ENCODE results near the gene GLB1L. TPM values are rescaled to one million over a fixed set of nuclear protein-coding genes. Genes with fewer than 3 reads are reported as not detected.

GLB1L gene
- total and polyA plus RNA-seq, 2 of the 8 experiments (the other 6 are each of a cell fraction or from before 2014, with no cell fraction given), result 3.7 to 4.0 TPM

GRCh38 chr2:219252900-219253752 lies 7.9 kb upstream of the GLB1L start, which contains the start of gene TUBA4B:
Gene TUBA4B (plus strand): TSS chr2:219253243. CDS start chr2:219253408, 165 bp downstream.
- peak within 1 kb of the TSS; percentile 44; the same call in 1 of the 2 replicates for H2BK5ac ChIP-seq (ENCODE audit: low read depth, low read length)
- no peak within 1 kb of the TSS for H3K14ac ChIP-seq (ENCODE audit: insufficient read length)
- peaks cover 17% of the 10 kb centered on the region for H3K23me2 ChIP-seq (ENCODE audit: low read depth, low read length)
- H3K18ac ChIP-seq (ENCODE audit: extremely low read depth, low read length), result peak within 1 kb of the TSS; percentile 95
- no peak within 1 kb of the TSS for H4K91ac ChIP-seq (replicated peaks; ENCODE audit: insufficient read length, low read length)
- H4K20me1 ChIP-seq (replicated peaks in 1 of 2; ENCODE audit: control insufficient read depth in 1 of 2, insufficient read depth in 2 of 2, low read length in 2 of 2), result peaks cover 0 to 2% of the 10 kb centered on the region in 2 experiments
- H3K23ac ChIP-seq (ENCODE audit: insufficient read length), result no peak within 1 kb of the TSS
- no peak within 1 kb of the TSS for H2BK120ac ChIP-seq (replicated peaks; ENCODE audit: low read depth, low read length)
- H2AK5ac ChIP-seq (ENCODE audit: low read depth, low read length), result no peak within 1 kb of the TSS; the same call in 1 of the 2 replicates
- H3K4me2 ChIP-seq (ENCODE audit: insufficient read depth in 1 of 2, low read depth in 2 of 2, low read length in 2 of 2), result peak within 1 kb of the TSS; percentile 85 to 92
- H3K27me3 ChIP-seq (replicated peaks in 1 of 4; ENCODE audit: control insufficient read depth in 3 of 4, extremely low read depth in 1 of 4, insufficient read depth in 3 of 4, low read length in 3 of 4), result peaks cover 16 to 43% (median 35%) of the 10 kb centered on the region in 4 experiments
- H4K8ac ChIP-seq (ENCODE audit: extremely low read depth, insufficient read depth, low read length), result peak within 1 kb of the TSS; percentile 88
- H3K4me3 ChIP-seq (ENCODE audit: extremely low read depth in 1 of 4, insufficient read depth in 2 of 4, low read depth in 3 of 4, low read length in 4 of 4), result peak within 1 kb of the TSS; percentile 46 to 64 (median 57)
- H2AFZ ChIP-seq (ENCODE audit: low read length), result peak within 1 kb of the TSS; percentile 14; the same call in 1 of the 2 replicates
- peak in 1 of 2 experiments; percentile 85 for DNase-seq (ENCODE audit: low read depth in 1 of 2, low spot score in 2 of 2)
- no peak within 1 kb of the TSS for H3K27ac ChIP-seq (ENCODE audit: low read depth, low read length)
- H3K56ac ChIP-seq (replicated peaks; ENCODE audit: insufficient read length, low read depth, low read length), result no peak within 1 kb of the TSS
- no peak within 1 kb of the TSS for H4K5ac ChIP-seq (ENCODE audit: insufficient read length, low read depth, low read length)
- WGBS, 2 experiments (ENCODE audit: extremely low coverage in 1 of 2, insufficient coverage in 1 of 2, insufficient read length in 1 of 2, insufficient replicate concordance in 2 of 2, low coverage in 1 of 2, low lambda C conversion rate in 2 of 2, missing lambda C conversion rate in 1 of 2), result 2% methylated on average over 44 of the region's 49 CpGs; no CpG with 5 or more reads in 1 of the 2 experiments
- H3K79me2 ChIP-seq (ENCODE audit: control insufficient read depth in 1 of 2, insufficient read depth in 2 of 2, low read length in 2 of 2), result no peaks in the 10 kb centered on the region
- FAIRE-seq, result no peak
- H3K4ac ChIP-seq (replicated peaks; ENCODE audit: insufficient read length, low read depth, low read length), result peak within 1 kb of the TSS; percentile 71
- ChIA-PET CTCF (ENCODE audit: partially characterized antibody) (interaction anchor here (0.6 to 6.6 kb wide), 13 partner anchors 8 to 116 kb away, joined by 3 to 118 read pairs (median 3); partner anchors contain the start of genes DNAJB2, GLB1L, STK16 and ZFAND2B), POLR2A (ENCODE audit: partially characterized antibody) (interaction anchor here (0.6 to 14.9 kb wide), 20 partner anchors 8 to 131 kb away, joined by 3 to 190 read pairs (median 6); partner anchors contain the start of genes ABCB6, ANKZF1, ATG9A and CNPPD1)
- peak within 1 kb of the TSS; percentile 95 for H2BK15ac ChIP-seq (ENCODE audit: low read length)
- H3K4me1 ChIP-seq (replicated peaks in 1 of 4; ENCODE audit: control insufficient read depth in 3 of 4, insufficient read depth in 4 of 4, low read length in 3 of 4), result peaks cover 5 to 14% (median 9%) of the 10 kb centered on the region in 4 experiments
- H3K79me1 ChIP-seq (ENCODE audit: low read depth, low read length), result peaks cover 2% of the 10 kb centered on the region; the same call in 1 of the 2 replicates
- H2BK12ac ChIP-seq (ENCODE audit: low read depth, low read length), result peak within 1 kb of the TSS; percentile 80; the same call in 1 of the 2 replicates
- H3K9me3 ChIP-seq (ENCODE audit: insufficient read depth in 2 of 2, low read depth in 1 of 2, low read length in 1 of 2), result no peaks in the 10 kb centered on the region
- peaks cover 0 to 9% (median 4%) of the 10 kb centered on the region in 4 experiments; a peak in 4 of 8 replicates for H3K36me3 ChIP-seq (ENCODE audit: control insufficient read depth in 2 of 4, insufficient read depth in 4 of 4, low read length in 3 of 4)
- H2BK20ac ChIP-seq (ENCODE audit: low read length), result no peak within 1 kb of the TSS
- peak within 1 kb of the TSS in 3 of 4 experiments; percentile 17 to 52 (median 20); a peak in 4 of 7 replicates for H3K9ac ChIP-seq (replicated peaks in 1 of 4; ENCODE audit: extremely low read depth in 1 of 4, low read depth in 3 of 4, low read length in 3 of 4)
- TF ChIP-seq TAF1 (IDR thresholded peaks at IDR 0.05; ENCODE audit: low read depth, low read length) (peak; percentile 44; the same call in 1 of the 2 replicates), PHF8 (conservative IDR thresholded peaks at IDR 0.05; ENCODE audit: low read depth, low read length) (peak; percentile 7; the same call in 1 of the 2 replicates), CBX5 (IDR thresholded peaks at IDR 0.05; ENCODE audit: low read depth, low read length) (no peak), NANOG (IDR thresholded peaks at IDR 0.05; ENCODE audit: insufficient read depth, low read depth, low read length, poor library complexity, severe bottlenecking) (no peak), KDM1A (IDR thresholded peaks at IDR 0.05; ENCODE audit: borderline replicate concordance, low read length) (peak; percentile 57; the same call in 1 of the 2 replicates), TAF7 (optimal IDR thresholded peaks at IDR 0.05; ENCODE audit: borderline replicate concordance, low read depth, low read length) (peak; percentile 28), ATF3 (IDR thresholded peaks at IDR 0.05; ENCODE audit: insufficient read depth, low read depth, low read length) (no peak), SIRT6 (IDR thresholded peaks at IDR 0.05; ENCODE audit: low read length) (no peak), EGR1 (IDR thresholded peaks at IDR 0.05; ENCODE audit: borderline replicate concordance, low read depth, low read length) (no peak), GTF2F1 (IDR thresholded peaks at IDR 0.05; ENCODE audit: borderline replicate concordance, low read depth, low read length) (no peak)
